ENCODE measurements around the gene PTPN4.

Gene PTPN4

DNA sequence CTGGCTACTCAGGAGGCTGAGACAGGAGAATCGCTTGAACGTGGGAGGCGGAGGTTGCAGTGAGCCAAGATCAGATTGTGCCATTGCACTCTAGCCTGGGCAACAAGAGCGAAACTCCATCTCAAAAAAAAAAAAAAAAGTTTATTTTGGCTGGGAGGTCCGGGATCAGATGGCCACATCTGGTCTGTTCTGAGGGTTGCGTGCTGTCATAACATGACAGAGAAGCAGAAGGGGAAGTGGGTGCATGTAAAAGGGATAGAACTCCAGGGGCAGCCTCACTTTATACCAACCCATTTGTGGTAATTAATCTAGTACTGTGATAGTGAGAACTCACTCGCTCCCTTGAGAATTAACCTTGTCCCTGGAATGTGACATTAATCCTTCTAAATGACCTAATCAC lies 101.2 kb downstream of the PTPN4 start:
- DNase-seq: no peak

DNA sequence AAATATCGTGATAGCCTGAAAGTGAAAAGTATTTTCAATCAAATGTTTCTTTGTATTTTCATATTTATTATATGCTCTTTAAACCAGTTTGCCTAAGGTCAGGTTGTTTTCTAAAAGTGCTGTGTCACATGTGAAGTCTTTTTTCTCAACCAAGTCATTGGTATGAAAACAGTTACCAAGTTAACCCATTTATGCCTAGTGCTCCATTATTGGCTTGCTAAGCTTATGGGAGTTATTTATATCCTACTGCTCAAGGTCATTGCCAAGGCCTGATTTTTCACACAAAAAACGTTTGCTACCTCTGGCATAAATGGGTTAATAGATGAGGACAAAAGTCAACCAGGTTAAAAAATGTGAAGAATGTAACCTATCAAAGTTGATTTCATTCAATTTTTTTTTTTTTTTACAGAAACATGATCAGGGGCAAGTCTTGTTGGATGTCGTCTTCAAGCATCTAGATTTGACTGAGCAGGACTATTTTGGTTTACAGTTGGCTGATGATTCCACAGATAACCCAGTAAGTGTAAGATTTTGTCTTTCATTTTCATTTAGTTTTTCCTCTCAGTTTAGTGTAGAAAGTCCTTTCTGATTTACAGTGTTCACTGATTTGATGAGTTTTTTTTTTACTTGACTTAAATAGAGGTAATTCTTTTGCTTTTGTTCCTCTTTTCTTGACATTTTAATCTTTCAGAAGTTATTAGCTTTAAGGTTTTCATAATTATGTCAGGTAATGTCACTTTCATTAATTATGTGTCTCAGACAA lies 102.6 kb downstream of the PTPN4 start:
- no peak for DNase-seq

DNA sequence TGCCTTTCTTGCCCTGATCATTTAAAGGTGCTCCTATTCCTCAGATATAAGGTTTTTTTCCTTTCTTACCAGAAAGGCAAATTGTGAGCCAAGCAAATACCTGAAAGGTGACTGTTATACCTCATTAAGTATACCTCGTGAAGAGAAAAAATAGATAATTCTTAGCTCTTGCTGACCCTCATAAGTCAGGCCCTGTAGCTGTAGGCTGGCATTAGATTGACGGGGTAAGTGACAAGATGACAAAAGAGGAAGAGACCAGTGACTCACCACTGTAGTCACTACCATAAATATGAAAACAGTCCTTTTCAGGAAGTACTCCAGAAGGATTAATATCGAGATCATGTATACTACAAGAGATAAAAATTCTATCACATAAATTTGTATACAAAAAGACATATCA lies 104.6 kb downstream of the PTPN4 start:
- DNase-seq: no peak

DNA sequence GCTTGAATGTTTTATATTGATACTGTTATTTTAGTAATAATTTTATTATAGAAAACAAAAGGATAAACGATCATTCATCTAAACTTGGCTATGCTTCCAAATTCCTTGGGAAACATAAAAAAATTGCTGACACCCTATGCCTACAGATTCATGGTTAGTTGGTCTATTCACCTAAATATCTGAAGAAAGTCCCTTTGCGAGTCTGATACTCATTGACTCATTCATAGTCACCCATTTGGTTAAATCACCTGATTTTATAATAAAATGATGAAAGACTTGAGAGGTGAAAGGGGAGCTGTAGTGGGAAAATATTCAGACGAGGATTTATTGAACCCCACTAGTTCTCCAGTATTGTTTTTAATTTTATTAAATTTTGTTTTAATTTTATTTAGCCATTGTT lies 112.0 kb downstream of the PTPN4 start:
- DNase-seq: no peak

DNA sequence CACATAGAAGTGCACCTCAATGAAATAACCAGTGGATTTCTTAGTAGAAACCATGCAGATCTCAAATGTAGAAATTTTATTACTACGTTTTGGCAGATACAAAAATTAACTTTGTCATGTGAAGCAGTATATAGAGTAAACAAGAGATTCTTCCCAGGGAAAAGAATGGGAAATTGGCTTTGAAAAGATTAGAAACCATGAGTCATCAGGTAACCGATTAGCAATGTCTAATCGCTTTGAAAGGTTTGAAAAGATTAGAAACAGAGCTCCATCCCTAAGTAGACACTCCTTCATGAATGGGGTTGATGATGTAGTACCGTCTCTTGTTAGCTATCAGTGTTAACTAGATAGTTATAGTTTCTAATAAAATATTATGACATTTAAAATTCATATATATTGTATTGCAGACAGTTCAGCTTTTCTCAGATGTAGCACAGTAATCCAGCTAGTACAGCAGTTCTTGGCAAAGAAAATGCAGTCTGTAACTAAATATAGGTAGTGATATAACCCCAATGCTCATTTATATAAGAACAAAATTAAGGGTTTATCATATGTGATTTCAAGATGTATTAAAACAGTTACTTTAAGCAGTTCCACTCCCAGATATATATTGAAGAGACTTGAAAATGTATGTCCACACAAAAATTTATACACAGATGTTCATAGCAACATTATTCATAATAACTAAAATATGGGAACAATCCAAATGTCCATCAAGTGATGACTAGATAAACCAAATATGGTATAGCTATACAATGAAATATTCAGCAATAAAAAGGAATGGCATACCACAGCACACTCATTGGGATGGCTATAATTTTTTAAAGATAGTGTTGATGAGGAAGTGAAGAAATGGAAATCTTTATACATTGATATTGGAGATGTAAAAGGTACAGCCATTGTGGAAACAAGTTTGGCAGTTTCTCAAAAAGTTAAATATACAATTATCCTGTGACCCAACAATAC lies 113.9 kb downstream of the PTPN4 start:
- DNase-seq: no peak

DNA sequence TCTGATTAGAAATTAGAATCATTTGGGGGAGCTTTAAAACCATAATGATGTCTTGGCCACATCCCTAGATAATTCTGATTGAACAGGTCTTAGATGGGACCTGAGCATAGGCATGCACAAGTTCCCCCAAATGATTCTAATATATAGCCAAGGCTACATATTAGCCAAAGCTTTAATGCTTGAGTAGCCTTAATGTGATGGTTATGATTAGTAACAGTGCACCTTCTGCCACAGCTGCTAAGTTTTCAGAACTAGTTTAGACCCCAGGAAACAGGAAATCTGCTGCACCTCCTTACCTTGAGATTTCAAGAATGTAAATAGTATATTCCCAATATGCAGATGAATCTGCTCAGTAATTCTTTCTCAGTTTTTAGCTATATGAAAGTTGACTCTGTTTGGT lies 119.8 kb downstream of the PTPN4 start:
- DNase-seq: no peak

DNA sequence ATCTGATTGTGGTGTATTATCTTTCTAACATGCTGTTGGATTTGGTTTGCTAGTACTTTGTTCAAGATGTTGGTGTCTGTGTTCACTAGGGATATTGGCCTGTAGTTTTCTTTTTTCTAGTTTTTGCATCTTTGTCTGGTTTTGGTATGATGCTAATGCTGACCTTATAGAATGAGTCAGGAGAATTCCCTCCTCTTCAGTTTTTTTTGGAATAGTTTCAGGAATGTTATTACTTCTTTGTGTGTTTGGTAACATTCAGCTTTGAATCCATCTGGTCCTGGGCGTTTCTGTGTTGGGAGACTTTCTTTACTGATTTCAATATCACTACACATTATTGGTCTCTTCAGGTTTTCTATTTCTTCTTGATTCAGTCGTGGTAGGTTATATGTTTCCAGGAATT lies 129.0 kb downstream of the PTPN4 start:
- DNase-seq: no peak

DNA sequence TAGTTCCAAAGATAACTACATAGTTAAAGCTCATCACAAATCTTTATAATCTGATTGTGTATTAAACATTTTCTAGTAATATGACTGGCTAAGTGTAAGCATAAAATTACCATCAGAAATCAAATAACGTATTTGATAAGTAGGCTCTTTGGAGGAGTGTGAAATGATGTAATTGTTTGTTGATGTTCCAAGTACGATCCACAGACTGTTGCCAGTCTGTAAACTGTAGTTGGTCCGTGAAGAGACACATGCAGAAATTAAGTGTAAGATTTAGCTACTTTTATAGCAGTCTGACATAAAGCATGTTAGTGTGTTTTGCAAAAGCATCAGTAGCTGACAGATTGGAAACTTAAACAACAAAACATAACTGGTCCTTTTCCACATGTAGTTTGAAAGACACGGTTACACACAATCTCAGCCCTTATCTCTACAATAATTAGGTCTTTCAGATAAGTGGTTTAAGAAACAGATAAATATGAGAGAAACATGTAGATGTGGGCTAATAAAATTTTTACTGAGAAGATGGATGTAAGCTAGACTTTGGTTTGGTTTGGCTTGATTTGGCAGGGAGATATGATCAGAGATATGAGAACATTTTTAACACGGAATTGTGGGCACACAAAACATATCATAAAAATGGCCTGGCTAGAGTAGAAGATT lies 138.1 kb downstream of the PTPN4 start:
- no peak for DNase-seq

- DNase-seq: no peak
These were observed 141.3 kb downstream of the PTPN4 start for GRCh38 chr2:119901013-119901412.

- no peak for DNase-seq
These were observed 150.8 kb downstream of the PTPN4 start for GRCh38 chr2:119910566-119910965.

- DNase-seq: no peak
These were observed 154.5 kb downstream of the PTPN4 start for GRCh38 chr2:119914266-119914665.

- no peak for DNase-seq
These were observed 162.1 kb downstream of the PTPN4 start for GRCh38 chr2:119921825-119922224.

GRCh38 chr2:119922699-119923098 lies 163.0 kb downstream of the PTPN4 start:
- no peak for DNase-seq

- DNase-seq: no peak
These were observed 169.8 kb downstream of the PTPN4 start for GRCh38 chr2:119929537-119929936.

GRCh38 chr2:119932809-119933208 lies 173.1 kb downstream of the PTPN4 start:
- no peak for DNase-seq

DNA sequence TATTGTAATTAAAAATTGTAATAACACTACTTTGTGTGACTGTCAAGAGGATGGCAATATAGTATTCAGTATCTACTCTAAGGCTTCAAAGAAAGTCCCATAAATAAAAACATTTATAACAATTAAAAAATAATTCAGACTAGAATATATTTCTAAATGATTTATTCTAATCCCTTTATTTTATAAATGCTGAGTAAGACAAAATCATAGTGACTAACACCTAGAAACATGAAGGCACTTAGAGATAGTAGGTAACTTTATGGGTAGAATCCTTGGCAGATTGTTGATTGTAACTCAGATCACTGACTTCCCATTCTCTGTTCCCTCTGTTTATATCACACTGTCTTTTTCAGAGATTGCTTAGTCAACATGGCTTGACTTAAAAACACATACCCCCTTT lies 174.6 kb downstream of the PTPN4 start:
- DNase-seq: no peak

- DNase-seq: no peak
These were observed 178.0 kb downstream of the PTPN4 start for GRCh38 chr2:119937680-119938079.

GRCh38 chr2:119939915-119940314 lies 180.2 kb downstream of the PTPN4 start:
- DNase-seq: no peak

- no peak for DNase-seq
These were observed 181.1 kb downstream of the PTPN4 start for GRCh38 chr2:119940856-119941255.

DNA sequence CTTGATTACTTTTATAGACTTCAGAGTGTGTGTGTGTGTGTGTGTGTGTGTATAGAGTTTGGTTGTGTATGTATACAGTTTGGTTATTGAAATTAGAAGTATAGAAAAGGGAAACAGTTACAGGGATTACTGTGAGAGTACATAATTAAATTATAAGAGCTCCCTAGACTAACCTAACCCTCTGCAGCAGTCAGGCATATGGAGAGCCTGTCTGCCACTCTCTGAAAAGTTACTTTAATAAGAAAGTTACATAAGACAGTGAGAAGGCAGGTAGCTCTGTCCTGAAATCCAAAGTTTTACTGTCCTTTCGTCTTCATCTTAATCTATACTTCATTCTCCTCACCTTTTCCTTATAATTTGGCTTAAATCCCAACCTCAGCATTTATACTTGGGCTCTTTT lies 181.7 kb downstream of the PTPN4 start:
- no peak for DNase-seq

- no peak for DNase-seq
These were observed 182.3 kb downstream of the PTPN4 start for GRCh38 chr2:119941981-119942513.

- no peak for DNase-seq
These were observed 183.3 kb downstream of the PTPN4 start for GRCh38 chr2:119943058-119943457.

- no peak for DNase-seq
These were observed 187.8 kb downstream of the PTPN4 start for GRCh38 chr2:119947535-119947934.
